Sciatic nerve (tissue), 2 donors: ENCODE data around the gene HOXD11. TPM values are rescaled to one million over a fixed set of nuclear protein-coding genes. Genes with fewer than 3 reads are reported as not detected.

Experiments
- ATAC-seq: fragments of 200-7000 bp; cut with Tn5 transposase; one replicate; pipeline ENCODE4 v1.9.1; 2020; ENCODE audit warnings: mild to moderate bottlenecking, moderate library complexity
- DNase-seq: peaks from one replicate; pipeline ENCODE4 v3.0.0-alpha.2; 2020; ENCODE audit warnings: low spot score
- intact Hi-C: fragments of 100-400 bp; cut with DNase I; formaldehyde crosslinking; loops from one replicate; pipeline ENCODE4 v1.14.2; 2022
- total RNA-seq: library from RNA; stranded (reverse); fragmentation: NEBNext Ultra II Directional; extraction: Animal tissue kit (Norgen Biotek cat#: 25700); gene quantifications from one replicate; pipeline ENCODE4 v1.2.1, GENCODE V29; 2021
- donor health status: DM: no; HTN: no; CAD: no.
- donor health status: DM: no; HTN: no; CAD: no.

HOXD11 gene
- total RNA-seq, 1 donor from 2014 or later = 0.40 TPM

- intact Hi-C loops = loop anchor here (5.0 to 10.0 kb wide), 2 partner anchors 510 to 1028 kb away; no protein-coding TSS in a partner anchor
- ATAC-seq (no peak), DNase-seq (peak; percentile 89)
These were observed 20.1 kb downstream of the HOXD11 start for GRCh38 chr2:176126929-176127773.

DNA sequence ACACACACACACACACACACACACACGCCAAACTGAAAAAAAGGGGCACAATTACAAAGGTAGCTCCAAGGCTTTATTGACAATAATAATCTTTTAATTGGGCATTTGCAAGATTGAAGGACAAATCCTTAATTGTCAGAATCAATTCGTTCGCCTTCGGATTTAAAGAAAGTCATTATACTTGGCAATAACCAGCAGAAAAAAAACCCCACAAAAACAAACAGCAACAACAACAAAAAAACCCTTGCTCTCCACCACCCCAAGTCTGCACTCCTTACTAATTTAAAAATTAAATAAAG lies 20.6 kb downstream of the HOXD11 start:
- ATAC-seq (no peak), DNase-seq (no peak)
- intact Hi-C loops = loop anchor here (5.0 to 10.0 kb wide), 2 partner anchors 510 to 1027 kb away; no protein-coding TSS in a partner anchor

GRCh38 chr2:176128172-176128981 lies 21.3 kb downstream of the HOXD11 start:
- DNase-seq = no peak
- ATAC-seq = peak; percentile 38
- intact Hi-C loops = loop anchor here (5.0 to 10.0 kb wide), 2 partner anchors 509 to 1026 kb away; no protein-coding TSS in a partner anchor

DNA sequence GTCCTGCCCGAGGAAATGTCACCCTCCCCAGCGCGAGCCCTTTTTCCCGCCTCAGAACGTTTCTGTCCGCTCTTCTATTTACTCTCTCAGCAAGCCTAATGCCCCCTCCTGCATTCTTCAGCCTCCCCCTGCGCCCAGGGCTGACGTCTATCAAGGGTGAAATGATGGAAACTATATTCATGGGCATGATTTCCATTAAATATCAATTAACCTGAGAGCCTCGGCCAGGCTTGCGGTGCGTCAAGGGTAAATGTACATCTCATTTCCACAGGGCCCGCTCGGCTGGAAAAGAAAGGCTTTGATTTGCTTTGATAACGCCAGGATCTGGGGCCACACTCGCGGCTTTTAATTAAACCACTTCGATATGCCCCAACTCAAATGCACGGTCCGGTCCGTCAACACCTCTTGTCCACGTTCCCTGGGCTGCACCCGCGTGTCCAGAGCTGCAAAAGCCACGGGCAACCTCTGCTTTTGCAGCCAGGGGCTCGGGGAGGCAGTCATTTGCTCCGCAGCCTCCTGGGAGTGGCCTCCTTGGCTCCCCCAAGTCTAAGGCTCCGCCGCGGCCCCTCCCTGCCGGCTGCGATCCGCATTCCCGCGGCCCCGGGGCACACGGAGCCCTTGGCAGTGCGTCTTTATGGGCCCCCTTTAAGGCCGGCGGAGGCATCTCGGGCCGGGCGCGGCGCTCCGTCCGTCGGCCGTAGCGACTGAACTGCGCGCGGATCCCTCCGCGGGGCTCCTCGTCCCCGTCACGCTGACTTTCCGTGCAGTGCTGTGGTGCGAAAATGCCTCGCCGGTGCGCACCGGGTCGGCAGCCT lies 22.1 kb downstream of the HOXD11 start, which contains the start of gene HOXD8:
HOXD8 (plus strand) TSS at position 724 of the 815 bp plus-strand sequence. CDS start 662 bp downstream, outside the sequence.
- peak; percentile 57 for ATAC-seq

DNA sequence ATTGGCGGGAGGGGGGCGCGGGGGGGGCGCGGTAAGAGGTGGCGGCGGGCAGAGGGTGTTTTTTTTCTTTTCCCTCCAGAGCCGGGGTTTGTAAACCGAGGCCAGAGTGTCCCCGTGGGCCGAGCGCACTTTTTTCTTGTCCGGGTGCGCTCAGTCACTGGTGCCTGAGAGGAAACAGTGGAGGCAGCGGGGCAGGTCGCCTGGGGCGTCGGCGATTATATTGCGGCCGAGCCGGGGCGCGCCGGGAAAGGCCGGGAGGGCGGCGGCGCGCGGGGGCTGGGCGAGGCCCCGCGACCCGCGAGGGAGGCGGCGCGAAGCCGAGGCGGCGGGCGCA lies 22.7 kb downstream of the HOXD11 start:
- ATAC-seq (no peak), DNase-seq (no peak)
- intact Hi-C loops = loop anchor here (5.0 to 10.0 kb wide), 2 partner anchors 508 to 1025 kb away; no protein-coding TSS in a partner anchor

More for the DNA sequence above, 22.1 kb downstream of the HOXD11 start, which contains the start of gene HOXD8:
- DNase-seq = peak; percentile 78
- intact Hi-C loops = loop anchor here (5.0 to 10.0 kb wide), 2 partner anchors 508 to 1026 kb away; no protein-coding TSS in a partner anchor

DNA sequence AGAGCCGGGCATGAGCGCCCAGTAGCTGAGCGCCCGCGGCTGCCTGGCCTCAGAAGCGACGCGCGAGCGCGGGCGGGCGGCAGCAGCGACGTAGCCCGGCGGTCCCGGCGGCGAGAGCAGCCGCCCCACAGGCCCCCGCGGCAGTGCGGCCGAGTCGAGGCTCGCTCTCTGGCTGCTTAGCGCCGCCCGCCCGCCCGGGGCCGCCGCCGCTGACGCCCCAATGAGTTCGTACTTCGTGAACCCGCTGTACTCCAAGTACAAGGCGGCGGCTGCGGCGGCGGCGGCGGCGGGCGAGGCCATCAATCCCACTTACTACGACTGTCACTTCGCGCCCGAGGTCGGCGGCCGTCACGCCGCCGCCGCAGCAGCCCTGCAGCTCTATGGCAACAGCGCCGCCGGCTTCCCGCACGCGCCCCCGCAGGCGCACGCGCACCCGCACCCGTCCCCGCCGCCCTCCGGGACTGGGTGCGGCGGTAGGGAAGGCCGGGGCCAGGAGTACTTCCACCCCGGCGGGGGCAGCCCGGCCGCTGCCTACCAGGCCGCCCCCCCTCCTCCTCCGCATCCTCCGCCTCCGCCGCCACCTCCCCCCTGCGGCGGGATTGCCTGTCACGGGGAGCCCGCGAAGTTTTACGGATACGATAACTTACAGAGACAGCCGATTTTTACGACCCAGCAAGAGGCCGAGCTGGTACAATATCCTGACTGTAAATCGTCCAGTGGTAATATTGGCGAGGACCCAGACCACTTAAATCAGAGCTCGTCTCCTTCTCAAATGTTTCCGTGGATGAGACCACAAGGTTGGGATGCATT lies 23.3 kb downstream of the HOXD11 start:
- ATAC-seq = no peak

DNA sequence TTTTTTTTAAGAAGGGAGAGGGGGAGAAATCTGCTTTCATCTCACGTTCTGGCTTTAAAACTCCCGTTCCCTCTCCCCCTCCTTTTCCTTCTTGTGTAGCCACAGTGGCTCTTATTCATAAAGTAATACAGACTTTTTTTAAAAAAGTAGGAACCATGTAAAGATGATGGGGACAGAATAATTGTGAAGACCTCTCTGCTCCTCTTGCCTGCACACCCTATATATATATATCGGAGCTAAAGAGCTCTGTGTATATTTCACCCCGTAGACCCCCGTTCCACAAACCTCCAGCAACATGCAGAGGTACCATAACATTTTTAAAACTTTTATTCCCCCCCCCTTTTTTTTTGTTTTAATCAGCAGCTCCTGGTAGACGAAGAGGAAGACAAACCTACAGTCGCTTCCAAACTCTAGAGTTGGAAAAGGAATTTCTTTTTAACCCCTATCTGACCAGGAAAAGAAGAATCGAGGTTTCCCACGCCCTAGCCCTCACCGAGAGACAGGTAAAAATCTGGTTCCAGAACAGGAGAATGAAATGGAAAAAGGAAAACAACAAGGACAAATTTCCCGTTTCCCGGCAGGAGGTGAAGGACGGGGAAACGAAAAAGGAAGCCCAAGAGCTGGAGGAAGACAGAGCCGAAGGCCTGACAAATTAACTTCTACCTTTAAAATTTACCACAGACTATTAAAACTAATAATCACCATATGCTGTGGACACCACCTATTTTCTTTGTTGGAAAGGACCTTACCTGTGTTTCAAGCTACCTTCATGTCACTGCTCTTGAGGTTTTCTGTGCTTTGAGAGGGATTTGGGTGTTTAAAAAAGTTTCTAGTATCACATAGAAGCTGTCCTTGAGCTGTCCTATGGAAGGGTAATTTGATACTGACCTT lies 24.1 kb downstream of the HOXD11 start:
- no peak for ATAC-seq
- intact Hi-C loops = no loop called here
- no peak for DNase-seq

More for the DNA sequence above, 23.3 kb downstream of the HOXD11 start:
- no peak for DNase-seq
- intact Hi-C loops = no loop called here

DNA sequence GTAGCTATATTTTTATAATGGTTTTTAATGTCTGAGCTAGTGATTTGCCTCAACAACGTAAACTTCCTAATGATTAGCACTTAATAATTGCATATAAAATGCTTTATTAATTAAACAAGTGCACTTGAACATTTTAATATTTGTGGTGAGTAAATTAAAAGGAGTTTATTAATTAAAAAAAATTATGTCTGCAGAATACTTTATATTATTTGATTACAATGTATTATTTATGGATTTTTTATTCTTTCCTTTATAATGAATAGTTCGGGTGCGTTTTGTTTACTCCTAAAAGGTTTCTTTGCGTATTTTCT lies 24.7 kb downstream of the HOXD11 start:
- no peak for DNase-seq
- intact Hi-C loops = no loop called here
- no peak for ATAC-seq

DNA sequence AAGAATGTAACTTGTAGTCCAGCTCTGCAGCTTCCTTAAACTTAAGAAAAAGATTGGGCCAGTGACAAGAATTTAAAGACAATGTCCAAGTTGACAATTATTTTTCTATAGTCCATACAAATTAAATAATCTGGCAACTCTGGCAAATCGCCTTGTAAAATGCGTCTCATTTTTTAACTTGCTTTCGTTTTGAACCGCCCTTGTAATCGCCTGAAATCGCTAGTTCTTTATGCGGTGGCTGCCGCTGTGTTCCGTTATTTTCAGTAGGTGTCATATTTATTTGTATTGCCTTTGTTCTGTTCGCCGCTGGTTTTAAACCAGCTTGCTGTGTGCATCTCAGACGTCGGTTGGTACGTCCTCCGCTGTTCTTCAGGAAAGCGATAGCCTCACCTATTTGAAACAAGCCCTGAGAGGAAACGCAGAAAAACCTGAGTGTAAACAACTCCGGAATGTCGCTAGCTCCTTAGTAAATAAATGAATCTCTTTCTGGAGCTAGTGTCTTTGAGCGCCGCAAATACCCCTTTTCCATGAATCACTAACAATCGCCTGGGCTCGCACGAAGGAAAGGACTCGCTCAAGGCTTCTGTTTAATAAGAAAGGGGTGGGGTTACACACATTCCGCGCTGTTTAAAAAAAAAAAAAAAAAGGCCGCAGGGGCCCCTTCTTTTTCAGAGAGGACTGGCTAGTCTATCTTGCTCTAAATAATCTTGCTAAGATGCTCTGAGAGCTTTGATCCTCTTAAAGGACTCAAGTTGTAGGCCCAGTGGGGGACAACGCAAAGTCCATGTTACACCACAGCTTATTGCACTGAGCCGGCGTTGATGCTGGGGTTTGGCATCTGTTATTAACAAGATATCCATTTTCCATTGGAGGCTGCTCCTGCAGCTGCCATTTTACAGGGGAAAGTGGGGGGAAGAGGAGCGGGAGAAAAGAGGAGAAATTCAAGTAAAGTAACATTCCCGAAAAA lies 25.4 kb downstream of the HOXD11 start:
- no peak for DNase-seq
- intact Hi-C loops = no loop called here

DNA sequence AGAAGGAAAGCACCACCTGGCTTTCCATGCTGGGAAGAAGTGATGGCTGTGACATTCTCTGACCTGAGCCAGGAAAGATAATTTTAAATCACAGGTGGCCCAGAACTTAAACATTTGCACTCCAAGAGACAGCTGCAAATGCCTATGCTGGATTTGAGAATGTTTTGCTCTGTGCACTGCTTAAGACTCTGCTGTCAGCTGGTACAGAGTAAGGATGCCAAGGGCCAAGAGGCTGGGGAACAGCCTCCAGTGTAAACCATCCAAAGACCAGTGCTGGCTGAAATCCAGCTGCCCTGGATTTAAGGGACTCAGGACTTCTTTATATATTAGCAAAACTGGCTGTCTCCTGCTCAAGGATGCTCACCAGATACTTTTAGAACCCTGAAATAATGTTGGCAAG lies 26.3 kb downstream of the HOXD11 start:
- DNase-seq (no peak), ATAC-seq (no peak)
- intact Hi-C loops = no loop called here

More for the DNA sequence above, 25.4 kb downstream of the HOXD11 start:
- no peak for ATAC-seq

DNA sequence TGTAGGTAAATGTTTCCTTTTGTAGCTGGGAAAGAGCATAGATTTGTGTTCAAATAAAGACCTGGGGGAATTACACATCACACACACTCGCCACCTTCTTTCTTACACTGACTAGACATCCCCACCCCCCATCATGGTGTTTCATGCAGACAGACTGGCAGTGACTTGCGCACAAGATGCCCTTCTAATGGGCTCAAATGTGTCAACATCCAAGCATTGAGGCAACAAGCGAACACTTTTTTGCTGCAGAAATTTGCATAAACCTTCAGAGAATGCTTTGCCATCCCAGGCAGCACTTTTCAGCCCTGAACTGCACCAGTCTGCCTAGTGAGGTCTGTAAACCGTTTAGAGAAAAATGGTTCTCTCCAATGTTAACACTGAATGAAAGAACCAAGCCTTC lies 27.0 kb downstream of the HOXD11 start:
- DNase-seq (no peak), ATAC-seq (no peak)
- intact Hi-C loops = loop anchor here (2.0 kb wide), 1 partner anchor 53 kb away; no protein-coding TSS in a partner anchor

DNA sequence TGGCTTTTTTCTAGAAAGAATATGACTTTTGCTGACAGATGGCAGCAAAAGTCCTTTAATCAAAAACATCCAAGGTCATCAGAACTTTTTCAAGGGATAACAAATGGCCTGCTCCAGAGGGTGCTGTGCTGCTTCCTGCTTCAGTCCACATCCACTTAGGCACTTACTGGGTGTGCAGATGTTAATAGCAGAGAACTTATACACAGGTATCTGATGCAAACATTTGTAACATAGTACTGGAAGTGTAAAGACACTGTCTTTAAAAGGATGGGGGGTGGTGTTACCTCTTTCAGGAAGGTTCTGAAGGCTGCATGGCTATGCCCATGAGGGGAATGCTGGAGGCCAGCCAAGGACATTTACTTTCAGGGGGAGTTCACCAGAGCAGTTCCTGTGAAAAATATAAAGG lies 28.0 kb downstream of the HOXD11 start:
- DNase-seq (no peak), ATAC-seq (no peak)
- intact Hi-C loops = loop anchor here (2.0 to 5.0 kb wide), 2 partner anchors 54 to 417 kb away; no protein-coding TSS in a partner anchor

GRCh38 chr2:176136374-176137251 lies 29.5 kb downstream of the HOXD11 start:
- ATAC-seq (no peak), DNase-seq (no peak)
- intact Hi-C loops = loop anchor here (5.0 kb wide), 1 partner anchor 416 kb away; no protein-coding TSS in a partner anchor

- DNase-seq = no peak
- no peak for ATAC-seq
- intact Hi-C loops = loop anchor here (5.0 kb wide), 1 partner anchor 415 kb away; no protein-coding TSS in a partner anchor
These were observed 30.1 kb downstream of the HOXD11 start for GRCh38 chr2:176137252-176137580.

GRCh38 chr2:176137906-176138305 lies 30.8 kb downstream of the HOXD11 start:
- DNase-seq (no peak), ATAC-seq (no peak)
- intact Hi-C loops = loop anchor here (5.0 kb wide), 1 partner anchor 414 kb away; no protein-coding TSS in a partner anchor
